ENCODE results near the gene MAP3K4.

MAP3K4 gene

GRCh38 chr6:161152527-161152862, 160.9 kb downstream of the MAP3K4 start:
- no peak for DNase-seq

DNA sequence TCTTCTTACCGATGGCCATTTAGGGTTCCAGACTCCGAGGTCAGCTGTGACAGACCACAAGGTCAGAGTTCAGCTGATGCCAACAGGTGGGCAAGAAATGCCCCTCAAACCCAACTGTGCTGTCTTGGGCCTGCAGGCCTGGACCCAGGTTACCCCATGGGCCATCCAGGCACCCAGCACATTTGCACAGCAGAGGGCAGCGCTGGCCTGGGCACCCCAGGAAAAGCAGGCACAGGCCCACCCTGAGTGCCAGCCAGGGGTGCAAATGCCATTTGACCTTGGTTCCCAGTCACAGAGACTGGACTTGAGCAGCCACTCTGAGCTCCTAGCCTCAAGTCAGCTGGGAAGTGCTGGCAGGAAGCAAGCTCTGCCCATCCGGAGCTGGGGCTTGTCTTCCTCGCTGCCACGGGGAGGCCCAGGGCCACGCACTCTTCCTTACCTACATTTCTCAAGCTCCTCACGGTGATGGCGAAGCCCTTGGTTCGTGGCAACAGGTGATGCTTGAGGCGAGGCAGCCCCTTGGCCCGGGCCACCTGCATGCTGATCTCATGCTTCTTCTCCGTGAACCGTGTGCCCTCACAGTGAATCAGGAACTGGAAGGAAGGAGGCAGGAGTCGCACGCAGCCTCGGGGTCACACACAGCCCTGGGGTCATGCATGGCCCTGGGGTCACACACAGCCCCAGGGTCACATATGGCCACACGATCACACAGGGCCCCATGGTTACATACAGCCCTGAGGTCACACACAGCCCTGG, 161.5 kb downstream of the MAP3K4 start:
- DNase-seq: no peak

DNA sequence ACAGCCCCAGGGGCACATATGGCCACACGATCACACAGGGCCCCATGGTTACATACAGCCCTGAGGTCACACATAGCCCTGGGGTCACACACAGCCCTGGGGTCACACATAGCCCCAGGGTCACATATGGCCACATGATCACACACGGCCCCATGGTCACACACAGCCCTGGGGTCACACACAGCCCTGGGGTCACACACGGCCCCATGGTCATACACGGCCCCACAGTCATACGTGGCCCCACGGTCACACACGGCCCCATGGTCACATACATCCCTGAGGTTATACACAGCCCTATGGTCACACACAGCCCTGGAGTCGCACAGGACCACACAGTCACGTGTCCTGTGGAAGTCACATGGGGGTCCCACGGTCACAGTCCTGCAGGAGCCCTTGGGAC, 162.2 kb downstream of the MAP3K4 start:
- DNase-seq: no peak

- no peak for DNase-seq
These were observed 163.3 kb downstream of the MAP3K4 start for GRCh38 chr6:161154796-161155335.

- DNase-seq: no peak
These were observed 169.6 kb downstream of the MAP3K4 start for GRCh38 chr6:161161121-161161520.

DNA sequence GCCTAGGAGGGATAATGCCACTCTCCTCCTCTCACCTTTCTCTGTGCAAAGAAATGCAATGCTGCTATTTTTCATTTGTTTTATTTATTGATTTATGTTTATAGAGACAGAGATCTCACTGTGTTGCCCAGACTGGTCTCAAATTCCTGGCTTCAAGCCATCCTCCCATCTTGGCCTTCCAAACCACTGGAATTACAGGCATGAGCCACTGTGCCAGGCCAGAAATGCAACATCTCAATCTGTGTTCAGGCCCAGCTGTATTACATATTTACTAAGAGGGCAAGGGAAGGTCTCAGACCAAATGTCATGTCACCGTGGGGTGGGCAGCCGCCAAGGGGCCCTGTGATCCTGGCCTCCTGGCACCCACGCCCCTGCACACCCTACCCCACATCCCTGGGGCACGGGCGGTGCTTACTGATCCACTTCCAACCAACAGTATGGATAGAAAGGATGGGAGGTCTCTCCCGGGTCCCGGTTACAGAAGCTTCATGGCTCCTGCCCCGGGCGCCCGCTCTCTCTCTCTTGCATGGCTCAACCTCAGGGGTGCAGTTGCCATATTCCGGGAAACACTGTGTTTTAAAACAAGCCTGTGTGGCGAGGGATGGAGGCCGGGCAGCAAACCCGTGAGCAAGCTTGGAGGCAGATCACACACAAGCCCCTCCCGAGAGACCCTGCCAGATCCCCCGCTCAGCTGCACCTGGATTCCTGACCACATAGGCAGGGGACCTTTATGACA, 170.5 kb downstream of the MAP3K4 start:
- DNase-seq: no peak

GRCh38 chr6:161162722-161163121, 171.2 kb downstream of the MAP3K4 start:
- DNase-seq: no peak

DNA sequence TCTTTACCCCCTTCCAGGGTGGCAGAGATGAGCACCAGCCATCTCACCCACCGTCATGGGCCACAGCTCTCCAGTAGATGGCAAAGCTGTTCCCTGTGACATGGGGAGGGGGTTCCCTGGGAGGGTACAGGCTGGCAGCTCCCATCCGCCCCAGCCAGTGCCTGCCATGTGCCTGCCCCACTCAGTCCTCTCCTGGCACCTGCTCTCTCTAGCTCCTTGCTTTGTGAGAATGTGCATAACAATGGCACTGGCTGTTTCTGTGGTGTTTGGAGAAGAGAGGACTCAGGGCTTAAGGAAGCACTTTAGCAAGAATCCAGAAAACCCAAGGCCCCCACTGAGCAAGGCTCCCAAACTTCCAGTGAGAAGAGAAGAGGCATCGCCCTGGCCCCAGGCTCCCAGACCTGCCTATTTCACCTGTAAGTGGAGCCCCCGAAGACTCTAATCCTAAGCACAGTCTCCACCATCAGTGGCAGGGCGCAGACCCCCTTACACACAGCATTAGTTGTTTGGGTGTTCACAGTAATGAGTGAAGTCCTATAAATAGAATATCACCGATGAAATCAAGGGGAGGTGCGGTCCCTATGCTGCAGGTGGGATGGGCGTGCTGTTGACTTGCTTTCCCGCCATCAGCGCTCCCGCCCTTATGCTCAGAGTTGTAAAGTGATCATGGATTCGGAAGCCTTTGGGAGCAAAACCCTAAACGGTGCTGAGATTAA, 172.1 kb downstream of the MAP3K4 start:
- no peak for DNase-seq

DNA sequence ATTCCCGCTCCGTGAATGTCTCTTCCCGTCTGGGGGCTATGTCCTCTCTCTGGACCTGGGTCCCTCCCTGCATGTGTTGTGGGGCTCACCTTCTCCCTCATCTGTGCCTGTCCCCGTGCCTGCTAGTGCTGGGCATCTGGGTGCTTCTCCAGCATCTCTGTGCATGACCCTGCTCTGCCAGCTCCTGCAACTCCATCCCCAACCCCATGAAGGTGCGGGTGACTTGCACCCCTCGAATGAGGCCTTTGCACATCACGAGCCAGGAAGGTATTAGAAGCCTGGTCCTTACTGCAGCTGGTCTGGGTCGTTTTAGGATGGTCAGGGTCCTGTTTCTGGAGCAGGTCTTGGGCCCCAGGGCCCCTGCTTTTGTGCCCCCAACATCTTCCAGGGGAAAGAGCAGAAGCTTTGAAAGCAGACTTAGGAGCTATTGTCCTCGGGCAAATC, 172.6 kb downstream of the MAP3K4 start:
- DNase-seq: no peak

DNA sequence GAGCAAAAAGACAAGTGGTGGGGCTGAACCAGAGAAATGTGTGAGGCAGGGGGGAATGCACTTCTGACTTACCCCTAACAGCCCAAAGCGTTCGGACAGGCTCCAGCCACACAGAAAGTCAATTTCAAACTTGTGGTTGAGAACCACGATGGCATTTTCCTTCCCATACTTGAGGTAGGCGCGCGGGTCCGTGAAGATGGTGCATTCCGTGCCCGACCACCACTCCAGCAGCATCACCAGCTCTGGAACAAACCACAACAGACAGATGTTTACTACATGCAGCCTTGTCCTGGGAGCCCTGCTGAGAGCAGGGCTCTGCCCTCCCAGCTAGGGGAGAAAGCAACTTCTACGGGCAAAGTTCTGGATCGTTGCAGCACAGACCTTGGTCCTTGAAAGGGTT, 174.6 kb downstream of the MAP3K4 start:
- DNase-seq: no peak

DNA sequence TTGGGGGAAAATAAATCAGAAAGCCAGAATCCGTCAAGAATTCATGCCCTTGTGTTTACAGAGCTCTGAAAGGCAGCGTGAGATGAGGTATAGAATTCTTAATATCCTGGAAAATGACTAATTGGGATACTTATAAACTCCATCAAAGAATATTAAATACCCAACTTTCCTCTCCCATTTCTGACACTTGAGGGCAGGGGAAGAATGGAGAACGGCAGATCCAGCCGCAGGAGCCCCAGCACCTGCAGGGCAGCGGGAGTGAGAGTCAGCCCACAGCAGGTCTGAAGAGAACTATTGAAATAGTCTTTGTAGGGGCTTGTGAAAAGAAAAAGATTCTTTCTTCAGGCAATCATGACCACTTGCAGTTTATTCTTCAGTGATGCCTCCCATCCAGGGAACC, 175.1 kb downstream of the MAP3K4 start:
- no peak for DNase-seq
